HepG2 (cell line): ENCODE data around the gene LRRC45. TPM values are rescaled to one million over a fixed set of nuclear protein-coding genes. Genes with fewer than 3 reads are reported as not detected.
A peak's percentile ranks its signal among the peaks of the same experiment; 100 is the strongest.

Experiments
- ATF7-NPFF ChIP-seq: sonication (generic); formaldehyde crosslinking; IDR thresholded peaks from 2 replicates; pipeline ENCODE4 v1.8.1; 2023; ENCODE audit warnings: mild to moderate bottlenecking, low read depth, missing genetic modification reagents, moderate library complexity
- BRD4 ChIP-seq: sonication (generic); formaldehyde crosslinking; IDR thresholded peaks from 2 replicates; pipeline ENCODE4 v1.4.0; 2020; ENCODE audit warnings: missing genetic modification reagents
- ELF1 ChIP-seq: sonication (generic); formaldehyde crosslinking; IDR thresholded peaks from 2 replicates; pipeline ENCODE4 v1.4.0; 2020; ENCODE audit warnings: missing genetic modification reagents
- FOXA1 ChIP-seq, 2 experiments: fragments of 450-650 bp in 1 of 2; sonication (generic) in 1 of 2; formaldehyde crosslinking in 1 of 2; IDR thresholded peaks; 2 replicates each; pipeline versions ENCODE4 v1.4.0 to v1.6.1; 2016 to 2020; ENCODE audit warnings: missing genetic modification reagents in 1 of 2
- HES4 ChIP-seq: sonication (generic); formaldehyde crosslinking; IDR thresholded peaks from 2 replicates; pipeline ENCODE4 v1.9.0; 2021; ENCODE audit warnings: mild to moderate bottlenecking, missing genetic modification reagents, borderline replicate concordance
- HOXA3 ChIP-seq: sonication (generic); formaldehyde crosslinking; IDR thresholded peaks from 2 replicates; pipeline ENCODE4 v1.5.0; 2020; ENCODE audit warnings: missing genetic modification reagents
- KDM6A ChIP-seq: IDR thresholded peaks from 2 replicates; pipeline ENCODE4 v1.6.1; 2016; ENCODE audit warnings: low read depth
- NFE2 ChIP-seq: sonication (generic); formaldehyde crosslinking; IDR thresholded peaks from 2 replicates; pipeline ENCODE4 v1.4.0; 2020; ENCODE audit warnings: missing genetic modification reagents
- RFXANK ChIP-seq: IDR thresholded peaks from 2 replicates; pipeline ENCODE4 v1.6.1; 2016
- ZFP41 ChIP-seq: sonication (generic); formaldehyde crosslinking; IDR thresholded peaks from 2 replicates; pipeline ENCODE4 v1.4.0; 2020; ENCODE audit warnings: mild to moderate bottlenecking, missing genetic modification reagents, borderline replicate concordance
- ZKSCAN5 ChIP-seq: sonication (generic); formaldehyde crosslinking; IDR thresholded peaks from 2 replicates; pipeline ENCODE4 v1.5.1; 2020; ENCODE audit warnings: mild to moderate bottlenecking, missing genetic modification reagents
- ZNF121 ChIP-seq: sonication (generic); formaldehyde crosslinking; IDR thresholded peaks from 2 replicates; pipeline ENCODE4 v1.5.0; 2020; ENCODE audit warnings: mild to moderate bottlenecking, missing genetic modification reagents
- ZNF253 ChIP-seq: sonication (generic); formaldehyde crosslinking; IDR thresholded peaks from 2 replicates; pipeline ENCODE4 v1.8.0; 2022; ENCODE audit warnings: mild to moderate bottlenecking, missing genetic modification reagents, borderline replicate concordance
- ZNF263 ChIP-seq: sonication (generic); formaldehyde crosslinking; IDR thresholded peaks from 2 replicates; pipeline ENCODE4 v1.4.0; 2020; ENCODE audit warnings: missing genetic modification reagents
- ZNF546 ChIP-seq: sonication (generic); formaldehyde crosslinking; conservative IDR thresholded peaks from 2 replicates; pipeline ENCODE4 v1.8.1; 2023; ENCODE audit warnings: mild to moderate bottlenecking, missing genetic modification reagents
- ZNF557 ChIP-seq: sonication (generic); formaldehyde crosslinking; IDR thresholded peaks from 2 replicates; pipeline ENCODE4 v1.4.0; 2020; ENCODE audit warnings: missing genetic modification reagents
- ZNF629 ChIP-seq: sonication (generic); formaldehyde crosslinking; conservative IDR thresholded peaks from 2 replicates; pipeline ENCODE4 v1.5.0; 2020; ENCODE audit warnings: missing genetic modification reagents
- ZNF766 ChIP-seq: sonication (generic); formaldehyde crosslinking; IDR thresholded peaks from 2 replicates; pipeline ENCODE4 v1.5.0; 2020; ENCODE audit warnings: missing genetic modification reagents, borderline replicate concordance
- ZSCAN21 ChIP-seq: sonication (generic); formaldehyde crosslinking; IDR thresholded peaks from 2 replicates; pipeline ENCODE4 v1.8.0; 2022; ENCODE audit warnings: mild to moderate bottlenecking, missing genetic modification reagents, moderate library complexity, borderline replicate concordance
- polyA plus RNA-seq, 8 experiments: library from polyadenylated mRNA; depleted of rRNA in 3 of 8; stranded (reverse) in 7 of 8; unstranded in 1 of 8; fragments of >200 nt; fragmentation: Illumina TruSeq in 4 of 8; extraction: Trizol in 4 of 8; gene quantifications; 2 replicates each; pipeline versions ENCODE4 v1.2.1 to v1.2.3, GENCODE V29; 2011 to 2016; ENCODE audit warnings: low read depth in 4 of 8, missing spikeins in 1 of 8, mixed read lengths in 1 of 8; ENCODE audit not compliant: insufficient read depth in 1 of 8
- total RNA-seq, 5 experiments: library from RNA; depleted of rRNA; stranded (reverse); fragments of >200 nt; fragmentation: Illumina TruSeq; extraction: Trizol; gene quantifications; 2 replicates each; pipeline ENCODE4 v1.2.3, GENCODE V29; 2016; ENCODE audit warnings: low read depth in 1 of 5
- TF ChIP-seq, protein P1 (sequence below): sonication (generic); formaldehyde crosslinking; IDR thresholded peaks from 2 replicates; pipeline ENCODE4 v1.8.0; 2022; ENCODE audit warnings: mild to moderate bottlenecking, missing genetic modification reagents, moderate library complexity
- TF ChIP-seq, protein P2 (sequence below): sonication (generic); formaldehyde crosslinking; IDR thresholded peaks from 2 replicates; pipeline ENCODE4 v1.4.0; 2020; ENCODE audit warnings: missing genetic modification reagents, borderline replicate concordance
- TF ChIP-seq, protein P3 (sequence below): fragments of 450-650 bp; IDR thresholded peaks from 2 replicates; pipeline ENCODE4 v1.6.1; 2017; ENCODE audit warnings: mild to moderate bottlenecking

Gene LRRC45
- total and polyA plus RNA-seq, 2 of the 13 experiments (the other 11 are each of a cell fraction or from before 2014, with no cell fraction given), result 11.6 to 48.1 TPM

DNA sequence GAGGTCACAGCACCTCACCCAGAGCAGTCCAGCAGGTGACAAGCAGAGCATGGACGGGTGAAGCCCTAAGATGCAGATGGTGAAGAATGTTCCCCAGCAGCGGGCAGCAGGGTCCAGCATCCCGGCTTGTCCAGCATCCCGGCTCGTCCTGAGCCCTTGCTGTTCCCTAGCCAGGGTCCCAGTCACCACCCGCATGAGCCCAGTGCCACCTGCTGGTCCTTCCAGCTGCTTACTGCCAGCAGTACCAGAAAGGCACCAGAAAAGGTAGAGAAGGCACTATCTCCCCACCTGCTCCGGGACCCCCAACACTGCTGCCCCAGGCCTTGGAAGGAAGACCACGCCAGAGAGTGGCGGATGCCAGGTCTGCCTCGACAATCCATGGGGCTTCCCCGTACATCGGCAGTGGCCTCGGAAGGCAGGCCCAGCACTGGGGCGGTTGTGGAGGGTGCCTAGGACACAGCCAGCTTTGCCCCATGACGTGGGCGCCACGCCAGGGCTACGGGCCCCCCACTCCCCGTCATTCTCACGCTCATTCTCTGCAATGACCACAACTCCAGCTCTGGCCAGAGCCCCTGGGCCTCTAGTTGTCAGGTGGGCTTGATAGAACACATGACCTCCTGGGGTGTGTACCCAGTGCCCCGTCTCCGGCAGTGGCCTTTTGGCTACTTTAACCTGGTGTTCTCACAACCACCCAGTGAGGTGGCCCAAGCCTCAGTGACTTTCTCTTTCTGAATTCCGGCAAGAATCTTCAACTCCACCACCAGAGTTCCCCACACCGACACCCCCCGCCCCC, 1.8 kb upstream of the LRRC45 start (continued):
- peak; percentile 79 for TF ChIP-seq ZSCAN21 (CRISPR knock-in tag)
- TF ChIP-seq ATF7-NPFF (CRISPR knock-in tag), result peak; percentile 90
- no peak for TF ChIP-seq ZFP41 (CRISPR knock-in tag)
- TF ChIP-seq, protein P1, sequence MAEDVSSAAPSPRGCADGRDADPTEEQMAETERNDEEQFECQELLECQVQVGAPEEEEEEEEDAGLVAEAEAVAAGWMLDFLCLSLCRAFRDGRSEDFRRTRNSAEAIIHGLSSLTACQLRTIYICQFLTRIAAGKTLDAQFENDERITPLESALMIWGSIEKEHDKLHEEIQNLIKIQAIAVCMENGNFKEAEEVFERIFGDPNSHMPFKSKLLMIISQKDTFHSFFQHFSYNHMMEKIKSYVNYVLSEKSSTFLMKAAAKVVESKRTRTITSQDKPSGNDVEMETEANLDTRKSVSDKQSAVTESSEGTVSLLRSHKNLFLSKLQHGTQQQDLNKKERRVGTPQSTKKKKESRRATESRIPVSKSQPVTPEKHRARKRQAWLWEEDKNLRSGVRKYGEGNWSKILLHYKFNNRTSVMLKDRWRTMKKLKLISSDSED (CRISPR knock-in tag), result 0 out of 2 replicates have a peak, but pooled peaks have one; percentile 2
- TF ChIP-seq BRD4 (CRISPR knock-in tag), result peak; percentile 81; the same call in 1 of the 2 replicates
- no peak; the same call in 1 of the 2 replicates for TF ChIP-seq ZNF546
- no peak for TF ChIP-seq FOXA1 (IDR thresholded peaks at IDR 0.05)
- no peak for TF ChIP-seq FOXA1 (CRISPR knock-in tag; IDR thresholded peaks at IDR 0.05)
- TF ChIP-seq ELF1 (CRISPR knock-in tag), result no peak
- TF ChIP-seq HOXA3 (CRISPR knock-in tag), result peak; percentile 76
- 0 out of 2 replicates have a peak, but pooled peaks have one; percentile 29 for TF ChIP-seq ZNF557
- TF ChIP-seq ZNF629, result peak; percentile 30
- TF ChIP-seq RFXANK (CRISPR knock-in tag), result no peak
- no peak; the same call in 1 of the 2 replicates for TF ChIP-seq ZNF121 (CRISPR knock-in tag)
- TF ChIP-seq ZNF766 (CRISPR knock-in tag), result 0 out of 2 replicates have a peak, but pooled peaks have one; percentile 49
- TF ChIP-seq HES4 (CRISPR knock-in tag), result no peak
- no peak for TF ChIP-seq KDM6A (CRISPR knock-in tag)
- TF ChIP-seq NFE2 (CRISPR knock-in tag), result no peak
- TF ChIP-seq ZNF253 (CRISPR knock-in tag), result no peak; the same call in none of the 2 replicates
- TF ChIP-seq, protein P2, sequence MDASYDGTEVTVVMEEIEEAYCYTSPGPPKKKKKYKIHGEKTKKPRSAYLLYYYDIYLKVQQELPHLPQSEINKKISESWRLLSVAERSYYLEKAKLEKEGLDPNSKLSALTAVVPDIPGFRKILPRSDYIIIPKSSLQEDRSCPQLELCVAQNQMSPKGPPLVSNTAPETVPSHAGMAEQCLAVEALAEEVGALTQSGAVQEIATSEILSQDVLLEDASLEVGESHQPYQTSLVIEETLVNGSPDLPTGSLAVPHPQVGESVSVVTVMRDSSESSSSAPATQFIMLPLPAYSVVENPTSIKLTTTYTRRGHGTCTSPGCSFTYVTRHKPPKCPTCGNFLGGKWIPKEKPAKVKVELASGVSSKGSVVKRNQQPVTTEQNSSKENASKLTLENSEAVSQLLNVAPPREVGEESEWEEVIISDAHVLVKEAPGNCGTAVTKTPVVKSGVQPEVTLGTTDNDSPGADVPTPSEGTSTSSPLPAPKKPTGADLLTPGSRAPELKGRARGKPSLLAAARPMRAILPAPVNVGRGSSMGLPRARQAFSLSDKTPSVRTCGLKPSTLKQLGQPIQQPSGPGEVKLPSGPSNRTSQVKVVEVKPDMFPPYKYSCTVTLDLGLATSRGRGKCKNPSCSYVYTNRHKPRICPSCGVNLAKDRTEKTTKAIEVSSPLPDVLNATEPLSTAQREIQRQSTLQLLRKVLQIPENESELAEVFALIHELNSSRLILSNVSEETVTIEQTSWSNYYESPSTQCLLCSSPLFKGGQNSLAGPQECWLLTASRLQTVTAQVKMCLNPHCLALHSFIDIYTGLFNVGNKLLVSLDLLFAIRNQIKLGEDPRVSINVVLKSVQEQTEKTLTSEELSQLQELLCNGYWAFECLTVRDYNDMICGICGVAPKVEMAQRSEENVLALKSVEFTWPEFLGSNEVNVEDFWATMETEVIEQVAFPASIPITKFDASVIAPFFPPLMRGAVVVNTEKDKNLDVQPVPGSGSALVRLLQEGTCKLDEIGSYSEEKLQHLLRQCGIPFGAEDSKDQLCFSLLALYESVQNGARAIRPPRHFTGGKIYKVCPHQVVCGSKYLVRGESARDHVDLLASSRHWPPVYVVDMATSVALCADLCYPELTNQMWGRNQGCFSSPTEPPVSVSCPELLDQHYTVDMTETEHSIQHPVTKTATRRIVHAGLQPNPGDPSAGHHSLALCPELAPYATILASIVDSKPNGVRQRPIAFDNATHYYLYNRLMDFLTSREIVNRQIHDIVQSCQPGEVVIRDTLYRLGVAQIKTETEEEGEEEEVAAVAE (CRISPR knock-in tag), result no peak
- TF ChIP-seq, protein P3, sequence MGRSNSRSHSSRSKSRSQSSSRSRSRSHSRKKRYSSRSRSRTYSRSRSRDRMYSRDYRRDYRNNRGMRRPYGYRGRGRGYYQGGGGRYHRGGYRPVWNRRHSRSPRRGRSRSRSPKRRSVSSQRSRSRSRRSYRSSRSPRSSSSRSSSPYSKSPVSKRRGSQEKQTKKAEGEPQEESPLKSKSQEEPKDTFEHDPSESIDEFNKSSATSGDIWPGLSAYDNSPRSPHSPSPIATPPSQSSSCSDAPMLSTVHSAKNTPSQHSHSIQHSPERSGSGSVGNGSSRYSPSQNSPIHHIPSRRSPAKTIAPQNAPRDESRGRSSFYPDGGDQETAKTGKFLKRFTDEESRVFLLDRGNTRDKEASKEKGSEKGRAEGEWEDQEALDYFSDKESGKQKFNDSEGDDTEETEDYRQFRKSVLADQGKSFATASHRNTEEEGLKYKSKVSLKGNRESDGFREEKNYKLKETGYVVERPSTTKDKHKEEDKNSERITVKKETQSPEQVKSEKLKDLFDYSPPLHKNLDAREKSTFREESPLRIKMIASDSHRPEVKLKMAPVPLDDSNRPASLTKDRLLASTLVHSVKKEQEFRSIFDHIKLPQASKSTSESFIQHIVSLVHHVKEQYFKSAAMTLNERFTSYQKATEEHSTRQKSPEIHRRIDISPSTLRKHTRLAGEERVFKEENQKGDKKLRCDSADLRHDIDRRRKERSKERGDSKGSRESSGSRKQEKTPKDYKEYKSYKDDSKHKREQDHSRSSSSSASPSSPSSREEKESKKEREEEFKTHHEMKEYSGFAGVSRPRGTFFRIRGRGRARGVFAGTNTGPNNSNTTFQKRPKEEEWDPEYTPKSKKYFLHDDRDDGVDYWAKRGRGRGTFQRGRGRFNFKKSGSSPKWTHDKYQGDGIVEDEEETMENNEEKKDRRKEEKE, result no peak
- peak; percentile 63; the same call in 1 of the 2 replicates for TF ChIP-seq ZNF263 (CRISPR knock-in tag)
- peak; percentile 59; the same call in 1 of the 2 replicates for TF ChIP-seq ZKSCAN5 (CRISPR knock-in tag)
